Measurements from ENCODE around the gene SECTM1. TPM values are rescaled to one million over a fixed set of nuclear protein-coding genes. Genes with fewer than 3 reads are reported as not detected.

The SECTM1 gene
- total and polyA plus RNA-seq, 4 experiments from 2014 or later, result 2.2 to 6.1 (median 4.8) TPM

- Histone ChIP-seq H3K4me3 (ENCODE audit: low read length in 2 of 2) (no peak overlapping the region), H3K27me3 (ENCODE audit: insufficient read depth, low read length) (no peaks in the 10 kb centered on the region), H3K9me3 (ENCODE audit: control insufficient read depth in 1 of 2, low read length in 2 of 2) (no peaks in the 10 kb centered on the region), H3K4me1 (ENCODE audit: insufficient read depth, low read length) (peaks cover 7% of the 10 kb centered on the region), H3K36me3 (ENCODE audit: insufficient read depth, low read length) (no peaks in the 10 kb centered on the region), H3K27ac (ENCODE audit: low read depth, low read length) (no peak overlapping the region)
- no peak for DNase-seq
- Mint-ChIP-seq H3K27me3 (peaks cover 6 to 13% of the 10 kb centered on the region in 2 donors), H3K9me3 (no peaks in the 10 kb centered on the region), H3K4me1 (peaks cover 2 to 10% (median 8%) of the 10 kb centered on the region in 4 donors), H3K36me3 (no peaks in the 10 kb centered on the region), H3K4me3 (no peak overlapping the region), H3K27ac (no peak overlapping the region)
- intact Hi-C loops (cut with micrococcal nuclease), result loop anchor here (10.0 kb wide), 1 partner anchor 418 kb away; no protein-coding TSS in a partner anchor
- POLR2A ChIA-PET (ENCODE audit: partially characterized antibody), result no interaction called here
- CTCF ChIA-PET (ENCODE audit: partially characterized antibody), result interaction anchor here (0.8 to 1.9 kb wide), 4 partner anchors 57 to 197 kb away, joined by 3 to 5 read pairs (median 3); no protein-coding TSS in a partner anchor
These were observed 23.3 kb upstream of the SECTM1 start for GRCh38 chr17:82356845-82357355.

GRCh38 chr17:82355770-82356427 lies 22.3 kb upstream of the SECTM1 start:
- intact Hi-C loops (cut with micrococcal nuclease), result loop anchor here (10.0 kb wide), 1 partner anchor 419 kb away; no protein-coding TSS in a partner anchor
- H3K27me3 Mint-ChIP-seq, result peaks cover 6 to 11% of the 10 kb centered on the region in 2 donors
- Histone ChIP-seq H3K36me3 (ENCODE audit: insufficient read depth, low read length) (no peaks in the 10 kb centered on the region), H3K27me3 (ENCODE audit: insufficient read depth, low read length) (no peaks in the 10 kb centered on the region), H3K4me3 (ENCODE audit: low read length in 2 of 2) (no peak overlapping the region), H3K27ac (ENCODE audit: low read depth, low read length) (no peak overlapping the region), H3K9me3 (ENCODE audit: control insufficient read depth in 1 of 2, low read length in 2 of 2) (no peaks in the 10 kb centered on the region), H3K4me1 (ENCODE audit: insufficient read depth, low read length) (peaks cover 7% of the 10 kb centered on the region)
- peaks cover 4 to 14% (median 9%) of the 10 kb centered on the region in 4 donors for H3K4me1 Mint-ChIP-seq
- CTCF ChIA-PET (ENCODE audit: partially characterized antibody), result interaction anchor here (0.7 to 1.0 kb wide), 2 partner anchors 172 to 196 kb away, joined by 3 read pairs; no protein-coding TSS in a partner anchor
- no peak overlapping the region for H3K4me3 Mint-ChIP-seq
- H3K27ac Mint-ChIP-seq, result peak overlapping the region in 1 of 7 donors; percentile 57
- H3K36me3 Mint-ChIP-seq, result no peaks in the 10 kb centered on the region
- DNase-seq, result no peak
- POLR2A ChIA-PET (ENCODE audit: partially characterized antibody), result no interaction called here
- H3K9me3 Mint-ChIP-seq, result no peaks in the 10 kb centered on the region

- no peaks in the 10 kb centered on the region for H3K36me3 Mint-ChIP-seq
- no peak overlapping the region for H3K27ac Mint-ChIP-seq
- no peak overlapping the region for H3K27ac ChIP-seq (ENCODE audit: low read depth, low read length)
- DNase-seq, result no peak
- intact Hi-C loops (cut with micrococcal nuclease), result loop anchor here (10.0 kb wide), 1 partner anchor 420 kb away; no protein-coding TSS in a partner anchor
- POLR2A ChIA-PET (ENCODE audit: partially characterized antibody), result no interaction called here
- no peaks in the 10 kb centered on the region for H3K9me3 Mint-ChIP-seq
- no peaks in the 10 kb centered on the region for H3K27me3 ChIP-seq (ENCODE audit: insufficient read depth, low read length)
- H3K9me3 ChIP-seq (ENCODE audit: control insufficient read depth in 1 of 2, low read length in 2 of 2), result no peaks in the 10 kb centered on the region
- peaks cover 4 to 14% (median 9%) of the 10 kb centered on the region in 4 donors for H3K4me1 Mint-ChIP-seq
- no peak overlapping the region for H3K4me3 ChIP-seq (ENCODE audit: low read length in 2 of 2)
- H3K36me3 ChIP-seq (ENCODE audit: insufficient read depth, low read length), result no peaks in the 10 kb centered on the region
- no peak overlapping the region for H3K4me3 Mint-ChIP-seq
- CTCF ChIA-PET (ENCODE audit: partially characterized antibody), result no interaction called here
- H3K4me1 ChIP-seq (ENCODE audit: insufficient read depth, low read length), result peaks cover 7% of the 10 kb centered on the region
- H3K27me3 Mint-ChIP-seq, result peaks cover 6 to 11% of the 10 kb centered on the region in 2 donors
These were observed 21.3 kb upstream of the SECTM1 start for GRCh38 chr17:82354804-82355308.

- no peaks in the 10 kb centered on the region for H3K27me3 ChIP-seq (ENCODE audit: insufficient read depth, low read length)
- no peaks in the 10 kb centered on the region for H3K4me1 ChIP-seq (ENCODE audit: insufficient read depth, low read length)
- H3K36me3 ChIP-seq (ENCODE audit: insufficient read depth, low read length), result no peaks in the 10 kb centered on the region
- DNase-seq, result no peak
- no peaks in the 10 kb centered on the region for H3K9me3 ChIP-seq (ENCODE audit: control insufficient read depth in 1 of 2, low read length in 2 of 2)
- no peak overlapping the region for H3K27ac Mint-ChIP-seq
- ChIA-PET POLR2A (ENCODE audit: partially characterized antibody) (no interaction called here), CTCF (ENCODE audit: partially characterized antibody) (interaction anchor here (2.0 to 5.4 kb wide), 2 partner anchors 61 to 201 kb away, joined by 9 to 52 read pairs; no protein-coding TSS in a partner anchor)
- H3K36me3 Mint-ChIP-seq, result no peaks in the 10 kb centered on the region
- no peak overlapping the region for H3K4me3 ChIP-seq (ENCODE audit: low read length in 2 of 2)
- no peak overlapping the region for H3K4me3 Mint-ChIP-seq
- intact Hi-C loops (cut with micrococcal nuclease), result loop anchor here (10.0 kb wide), 1 partner anchor 421 kb away; no protein-coding TSS in a partner anchor
- H3K27ac ChIP-seq (ENCODE audit: low read depth, low read length), result no peak overlapping the region
- no peaks in the 10 kb centered on the region for H3K9me3 Mint-ChIP-seq
- H3K4me1 Mint-ChIP-seq, result peaks cover 3 to 10% (median 6%) of the 10 kb centered on the region in 4 donors
- peaks cover 4 to 13% of the 10 kb centered on the region in 2 donors for H3K27me3 Mint-ChIP-seq
These were observed 19.9 kb upstream of the SECTM1 start for GRCh38 chr17:82353484-82353883.

- Histone ChIP-seq H3K36me3 (ENCODE audit: insufficient read depth, low read length) (no peaks in the 10 kb centered on the region), H3K9me3 (ENCODE audit: control insufficient read depth in 1 of 2, low read length in 2 of 2) (no peaks in the 10 kb centered on the region), H3K27ac (ENCODE audit: low read depth, low read length) (no peak overlapping the region), H3K4me1 (ENCODE audit: insufficient read depth, low read length) (no peaks in the 10 kb centered on the region), H3K4me3 (ENCODE audit: low read length in 2 of 2) (no peak overlapping the region), H3K27me3 (ENCODE audit: insufficient read depth, low read length) (no peaks in the 10 kb centered on the region)
- intact Hi-C loops (cut with micrococcal nuclease), result loop anchor here (1.0 to 10.0 kb wide), 5 partner anchors 62 to 423 kb away; no protein-coding TSS in a partner anchor
- H3K27ac Mint-ChIP-seq, result peak overlapping the region in 1 of 7 donors; percentile 83
- ChIA-PET CTCF (ENCODE audit: partially characterized antibody) (interaction anchor here (0.9 to 5.4 kb wide), 15 partner anchors 10 to 203 kb away, joined by 3 to 52 read pairs (median 4); partner anchors contain the start of gene SECTM1), POLR2A (ENCODE audit: partially characterized antibody) (no interaction called here)
- H3K27me3 Mint-ChIP-seq, result peaks cover 2 to 10% of the 10 kb centered on the region in 2 donors
- H3K4me1 Mint-ChIP-seq, result peaks cover 0 to 6% (median 4%) of the 10 kb centered on the region in 4 donors
- no peaks in the 10 kb centered on the region for H3K36me3 Mint-ChIP-seq
- H3K4me3 Mint-ChIP-seq, result no peak overlapping the region
- H3K9me3 Mint-ChIP-seq, result no peaks in the 10 kb centered on the region
- DNase-seq, result peak; percentile 77 to 81 (median 79)
These were observed 18.3 kb upstream of the SECTM1 start for GRCh38 chr17:82351713-82352488.

GRCh38 chr17:82351254-82351712 lies 17.7 kb upstream of the SECTM1 start:
- POLR2A ChIA-PET (ENCODE audit: partially characterized antibody), result no interaction called here
- H3K27ac Mint-ChIP-seq, result peak overlapping the region in 1 of 7 donors; percentile 83

More at GRCh38 chr17:82351254-82351712, 17.7 kb upstream of the SECTM1 start:
- H3K27me3 Mint-ChIP-seq, result peaks cover 2 to 10% of the 10 kb centered on the region in 2 donors
- intact Hi-C loops (cut with micrococcal nuclease), result loop anchor here (1.0 to 10.0 kb wide), 4 partner anchors 63 to 424 kb away; no protein-coding TSS in a partner anchor
- CTCF ChIA-PET (ENCODE audit: partially characterized antibody), result interaction anchor here (0.9 to 5.4 kb wide), 11 partner anchors 11 to 202 kb away, joined by 3 to 52 read pairs (median 4); no protein-coding TSS in a partner anchor
- no peak overlapping the region for H3K4me3 Mint-ChIP-seq
- H3K9me3 Mint-ChIP-seq, result no peaks in the 10 kb centered on the region
- Histone ChIP-seq H3K4me1 (ENCODE audit: insufficient read depth, low read length) (peaks cover 6% of the 10 kb centered on the region), H3K27me3 (ENCODE audit: insufficient read depth, low read length) (no peaks in the 10 kb centered on the region), H3K27ac (ENCODE audit: low read depth, low read length) (no peak overlapping the region), H3K4me3 (ENCODE audit: low read length in 2 of 2) (no peak overlapping the region), H3K36me3 (ENCODE audit: insufficient read depth, low read length) (no peaks in the 10 kb centered on the region), H3K9me3 (ENCODE audit: control insufficient read depth in 1 of 2, low read length in 2 of 2) (no peaks in the 10 kb centered on the region)
- H3K36me3 Mint-ChIP-seq, result no peaks in the 10 kb centered on the region
- no peak for DNase-seq
- H3K4me1 Mint-ChIP-seq, result peaks cover 0 to 12% (median 8%) of the 10 kb centered on the region in 4 donors
